GM20431 (cell line): ENCODE data around the gene ADGB.
"Not testable (repeated sequence)": the region's sequence is repeated elsewhere in the genome, so short reads cannot be mapped to it uniquely, and the experiment has no call there.

ENCODE experiments used
- in situ Hi-C: fragments of 300-500 bp; cut with MseI, MboI; formaldehyde crosslinking; loops from one replicate; pipeline ENCODE4 v1.15.0; 2020; ENCODE audit warnings: low sequenced_read_pairs; ENCODE audit not compliant: unreplicated experiment

Gene ADGB

DNA sequence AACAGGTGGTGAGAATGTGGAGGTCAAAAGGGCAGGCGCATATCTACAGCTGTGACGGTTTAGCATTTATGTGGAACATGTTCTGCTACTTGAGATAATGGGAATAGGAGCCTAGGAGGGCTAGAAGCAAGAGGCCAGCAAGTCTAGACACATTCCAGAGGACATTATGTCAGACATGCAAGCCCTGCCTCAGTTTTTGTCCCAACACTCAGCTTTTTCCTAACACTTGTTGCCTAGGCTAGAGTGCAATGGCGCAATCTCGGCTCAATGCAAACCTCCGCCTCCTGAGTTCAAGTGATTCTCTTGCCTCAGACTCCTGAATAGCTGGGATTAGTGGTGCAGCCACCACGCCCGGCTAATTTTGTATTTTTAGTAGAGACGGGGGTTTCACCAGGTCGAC is 210.2 kb downstream of the ADGB start:
- in situ Hi-C loops: not testable (repeated sequence)

DNA sequence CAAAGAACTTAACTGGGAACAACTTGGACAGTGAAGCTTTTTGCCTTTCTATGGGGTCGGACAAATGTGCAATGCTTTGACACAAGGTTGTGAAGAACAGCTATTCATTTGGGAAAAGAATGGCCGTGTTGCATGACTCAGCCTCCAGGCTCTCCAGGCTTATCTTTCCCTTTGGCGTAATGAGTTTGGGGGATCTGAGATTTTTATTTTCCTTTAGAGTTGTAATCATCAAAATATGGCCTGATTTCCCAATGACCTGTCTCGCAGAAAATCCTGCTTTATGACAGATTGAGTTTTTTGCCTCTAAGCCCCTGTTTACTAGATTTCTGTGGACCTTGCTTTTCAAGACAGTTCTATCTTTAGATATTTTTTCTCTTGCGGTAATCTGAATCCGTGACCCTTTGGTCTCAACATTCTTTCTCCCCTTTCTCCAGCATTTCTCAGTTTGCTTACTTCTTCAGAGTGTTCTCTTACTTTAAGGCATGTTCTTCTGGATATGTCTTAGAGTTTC is 214.1 kb downstream of the ADGB start:
- in situ Hi-C loops: not testable (repeated sequence)

DNA sequence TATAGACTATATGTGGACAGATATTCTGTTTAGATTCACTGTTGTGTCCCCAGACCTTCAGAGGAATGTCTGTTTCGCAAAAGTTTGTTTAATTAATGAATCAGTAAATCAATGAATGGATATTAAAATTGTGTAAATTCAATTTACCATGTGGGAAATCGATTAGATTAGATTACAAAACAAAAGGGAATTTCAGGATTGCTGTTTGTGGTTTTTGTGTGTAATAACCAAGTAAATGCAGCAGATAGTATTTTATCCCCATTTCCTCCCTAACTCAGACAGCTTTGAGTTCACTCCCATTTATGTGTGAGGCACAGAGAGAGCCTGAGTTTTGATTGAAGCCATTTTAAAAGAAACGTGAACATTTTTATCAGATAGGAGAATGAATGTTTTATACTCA is 214.8 kb downstream of the ADGB start:
- in situ Hi-C loops: no loop called here

DNA sequence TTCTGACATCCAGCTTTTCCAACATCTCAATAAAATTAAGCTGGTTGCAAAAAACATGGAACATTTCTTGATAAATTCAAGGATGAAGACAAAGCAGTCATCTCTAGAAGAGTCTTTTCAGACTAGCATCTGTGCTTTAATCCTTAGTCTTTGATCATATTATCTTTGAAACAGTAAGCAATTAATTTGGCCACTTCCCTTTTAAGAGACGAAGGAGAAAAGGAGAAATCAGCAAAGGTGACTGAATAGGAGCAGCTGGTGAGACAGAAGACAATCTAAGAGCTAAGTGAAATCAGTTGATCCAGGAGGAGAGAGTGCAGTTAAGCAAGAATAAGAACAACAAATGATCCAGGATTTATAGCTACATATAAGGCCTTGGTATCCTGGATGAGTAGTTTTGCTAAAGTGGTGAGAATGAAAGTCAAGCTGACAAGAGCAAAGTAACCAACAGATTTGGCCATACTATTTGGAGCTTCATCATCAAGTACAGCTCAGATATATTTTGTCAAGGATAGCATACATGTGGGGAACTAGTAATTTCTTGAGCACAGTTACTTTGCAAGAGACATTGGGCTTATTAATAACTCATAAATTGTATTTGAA is 215.5 kb downstream of the ADGB start:
- in situ Hi-C loops: no loop called here

DNA sequence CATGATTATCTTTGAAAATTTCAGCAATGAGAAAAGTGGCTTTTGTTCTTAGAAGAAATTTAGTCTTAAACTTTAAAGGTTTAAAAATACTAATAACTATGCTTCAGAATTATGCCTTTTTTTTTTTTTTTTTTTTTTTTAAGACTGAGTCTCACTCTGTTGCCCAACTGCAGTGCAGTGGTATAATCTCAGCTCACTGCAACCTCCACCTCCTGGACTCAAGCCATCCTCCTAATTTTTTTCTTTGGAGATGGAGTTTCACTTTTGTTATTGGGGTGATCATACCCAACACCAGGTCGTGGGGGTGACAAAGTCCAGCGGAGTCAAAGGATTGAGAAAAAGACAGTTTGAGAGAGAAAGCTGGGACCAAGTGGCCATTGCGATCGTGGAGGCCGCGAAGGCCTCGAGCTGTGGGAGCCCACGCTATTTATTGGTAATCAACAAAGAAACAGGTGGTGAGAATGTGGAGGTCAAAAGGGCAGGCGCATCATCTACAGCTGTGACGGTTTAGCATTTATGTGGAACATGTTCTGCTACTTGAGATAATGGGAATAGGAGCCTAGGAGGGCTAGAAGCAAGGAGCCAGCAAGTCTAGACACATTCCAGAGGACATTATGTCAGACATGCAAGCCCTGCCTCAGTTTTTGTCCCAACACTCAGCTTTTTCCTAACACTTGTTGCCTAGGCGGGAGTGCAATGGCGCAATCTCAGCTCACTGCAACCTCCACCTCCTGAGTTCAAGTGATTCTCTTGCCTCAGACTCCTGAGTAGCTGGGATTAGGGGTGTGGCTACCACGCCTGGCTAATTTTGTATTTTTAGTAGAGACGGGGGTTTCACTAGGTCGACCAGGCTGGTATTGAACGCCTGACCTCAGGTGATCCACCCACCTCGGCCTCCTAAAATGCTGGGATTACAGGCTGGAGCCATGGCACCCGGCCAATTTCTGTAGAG is 217.0 kb downstream of the ADGB start:
- in situ Hi-C loops: not testable (repeated sequence)

DNA sequence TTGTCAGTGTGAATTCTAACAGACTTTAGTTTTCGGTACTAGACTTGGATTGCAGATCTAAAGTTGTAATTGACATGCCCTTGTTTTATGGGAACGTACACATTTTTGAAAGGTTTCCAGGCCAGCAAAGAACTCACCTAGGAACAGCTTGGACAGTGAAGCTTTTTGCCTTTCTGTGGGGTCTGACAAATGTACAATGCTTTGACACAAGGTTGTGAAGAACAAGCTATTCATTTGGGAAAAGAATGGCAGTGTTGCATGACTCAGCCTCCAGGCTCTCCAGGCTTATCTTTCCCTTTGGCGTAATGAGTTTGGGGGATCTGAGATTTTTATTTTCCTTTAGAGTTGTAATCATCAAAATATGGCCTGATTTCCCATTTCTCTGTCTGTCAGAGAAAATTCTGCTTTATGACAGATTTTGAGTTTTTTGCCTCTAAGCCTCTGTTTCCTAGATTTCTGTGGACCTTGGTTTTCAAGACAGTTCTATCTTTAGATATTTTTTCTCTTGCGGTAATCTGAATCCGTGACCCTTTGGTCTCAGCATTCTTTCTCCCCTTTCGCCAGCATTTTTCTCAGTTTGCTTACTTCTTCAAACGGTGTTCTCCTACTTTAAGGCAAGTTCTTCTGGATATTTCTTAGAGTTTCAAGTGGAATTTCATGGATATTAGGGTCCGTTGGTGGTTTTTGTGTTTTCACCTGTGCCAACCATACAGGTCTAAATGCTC is 221.0 kb downstream of the ADGB start:
- in situ Hi-C loops: no loop called here

DNA sequence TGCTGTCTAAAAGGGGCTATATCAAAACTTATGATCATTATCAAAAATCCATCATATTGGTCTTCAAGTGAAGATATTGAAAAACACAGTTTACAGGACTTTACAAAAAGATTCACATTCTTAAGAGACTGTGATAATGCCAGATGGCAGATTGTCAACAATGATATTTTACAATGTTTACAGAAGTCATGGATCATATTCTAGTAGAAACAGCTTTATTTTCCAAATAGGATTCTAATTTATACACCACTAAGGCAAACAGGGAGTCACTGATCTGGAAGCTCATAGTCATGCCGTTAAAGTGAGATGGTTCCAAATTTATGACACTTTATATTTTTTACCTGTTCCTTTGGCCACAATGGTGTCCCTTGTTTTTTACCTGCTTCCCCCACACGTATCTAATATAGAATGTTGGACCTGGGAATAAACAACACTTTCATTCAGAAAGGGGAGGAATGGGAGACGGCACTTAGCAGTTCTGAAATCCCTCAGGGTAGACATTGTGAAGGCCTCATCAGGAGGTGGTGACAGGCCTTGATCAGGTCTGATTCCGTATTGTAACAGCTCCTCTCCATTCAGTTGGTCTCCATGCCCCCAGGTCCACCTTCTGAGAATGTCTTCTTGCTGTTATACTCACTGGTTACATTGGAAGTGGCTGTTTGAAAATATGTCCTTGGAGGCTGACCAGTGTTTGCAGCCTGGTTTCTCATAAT is 228.6 kb downstream of the ADGB start:
- in situ Hi-C loops: no loop called here

DNA sequence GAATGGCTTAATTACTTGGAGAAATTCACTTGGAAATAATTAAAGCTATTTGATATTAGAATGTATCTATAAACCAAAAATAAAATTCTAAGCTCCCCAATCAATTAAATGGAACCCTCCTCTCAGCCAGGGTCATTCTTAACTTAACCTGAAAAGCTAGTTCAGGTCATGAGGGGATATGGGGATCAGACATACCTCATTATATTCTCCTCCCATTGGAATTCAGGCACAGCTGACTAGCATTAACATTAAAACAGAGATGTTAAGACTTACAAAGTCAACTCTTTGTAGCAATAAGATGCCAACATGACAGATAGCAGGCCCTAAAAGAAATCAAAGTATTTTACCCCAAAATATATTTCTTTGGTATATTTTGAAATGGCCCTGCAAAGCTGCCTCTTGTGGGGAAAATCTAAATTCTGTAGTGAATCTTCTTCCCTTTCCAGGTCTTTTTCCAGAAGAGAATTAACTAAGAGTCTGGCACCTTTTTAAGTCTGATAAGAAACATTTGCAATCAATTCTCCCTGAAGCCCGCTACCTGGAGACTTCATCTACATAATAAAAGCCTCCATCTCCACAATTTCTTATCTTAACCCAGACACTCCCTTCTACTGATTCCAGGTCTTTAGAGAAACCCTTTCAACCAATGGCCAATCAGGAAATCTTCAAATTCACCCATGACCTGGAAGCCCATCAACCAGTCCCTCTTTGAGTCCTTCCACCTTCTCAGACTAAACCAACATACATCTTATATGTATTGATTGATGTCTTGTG is 231.2 kb downstream of the ADGB start:
- in situ Hi-C loops: no loop called here

DNA sequence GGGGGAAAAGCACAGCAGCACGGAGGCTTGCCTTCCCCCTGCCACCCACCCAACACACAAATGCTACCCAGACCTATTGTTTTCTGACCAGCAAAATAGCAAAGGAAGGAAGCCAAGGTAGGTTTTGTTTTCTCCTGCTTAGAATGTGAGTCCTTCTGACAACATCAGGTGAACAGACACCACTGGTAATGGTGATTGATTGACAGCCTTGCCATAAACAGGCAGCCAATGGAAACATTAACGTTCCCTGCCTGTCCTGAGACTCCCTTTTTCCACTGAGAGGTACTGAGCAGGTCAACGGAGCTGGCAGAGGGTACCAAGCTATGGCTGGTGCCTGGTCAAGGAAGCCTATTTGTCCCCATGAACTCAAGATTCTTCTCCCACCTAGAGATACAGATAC is 234.4 kb downstream of the ADGB start:
- in situ Hi-C loops: no loop called here

DNA sequence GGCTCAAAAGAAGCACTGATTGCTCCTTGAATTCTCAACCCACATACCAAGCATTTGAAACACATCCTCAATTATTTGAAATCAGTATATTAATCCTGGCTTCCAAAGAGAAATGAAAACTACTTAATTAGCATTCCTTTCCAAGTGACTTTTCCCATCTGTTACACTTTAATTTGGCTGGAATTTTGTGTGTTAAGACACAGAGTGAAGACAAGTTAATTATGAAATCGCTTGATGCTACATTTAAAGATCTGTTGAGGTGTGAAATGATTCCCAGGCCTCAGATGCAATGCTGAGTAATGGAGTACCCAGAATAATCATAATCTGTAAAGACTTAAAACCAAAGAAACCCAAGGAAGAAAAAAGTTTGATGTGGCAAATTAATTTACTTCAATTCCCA is 241.4 kb downstream of the ADGB start:
- in situ Hi-C loops: no loop called here

DNA sequence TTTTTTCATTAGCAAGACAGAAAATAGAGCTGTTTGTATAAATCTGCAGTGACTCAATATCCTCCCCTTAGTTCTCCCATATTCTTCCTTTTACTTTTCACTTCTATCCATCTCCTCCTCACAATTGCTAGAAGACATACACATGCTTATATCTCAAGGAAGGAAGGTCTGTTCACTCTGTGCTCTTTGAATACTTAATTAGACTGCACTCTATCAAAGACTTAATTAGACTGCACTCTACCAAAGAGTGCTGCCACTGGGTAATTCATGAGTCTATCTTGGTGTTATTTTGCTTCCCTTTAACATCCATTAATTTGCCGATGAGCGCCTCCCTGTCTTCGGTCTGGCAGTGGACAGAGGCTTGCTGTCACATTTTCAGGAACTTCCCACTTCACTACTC is 241.9 kb downstream of the ADGB start:
- in situ Hi-C loops: no loop called here

DNA sequence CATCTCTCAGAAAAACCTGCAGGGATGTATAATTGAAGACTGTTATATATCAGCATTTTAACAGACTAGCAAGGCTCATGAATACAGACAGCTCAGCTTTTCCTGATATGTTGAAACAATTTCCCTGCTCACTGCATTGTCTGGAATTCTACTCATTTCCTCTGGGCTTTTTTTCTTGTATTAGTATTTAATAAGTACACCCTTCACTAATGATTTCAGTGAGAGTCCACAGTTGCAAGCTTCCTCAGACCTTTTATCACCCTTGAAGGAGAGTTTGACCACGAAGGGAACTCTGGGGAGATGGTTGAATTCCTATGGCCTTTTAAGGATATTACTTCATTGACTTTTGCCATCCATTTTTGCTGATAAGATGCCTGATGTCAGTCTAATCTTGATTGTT is 248.7 kb downstream of the ADGB start:
- in situ Hi-C loops: no loop called here

DNA sequence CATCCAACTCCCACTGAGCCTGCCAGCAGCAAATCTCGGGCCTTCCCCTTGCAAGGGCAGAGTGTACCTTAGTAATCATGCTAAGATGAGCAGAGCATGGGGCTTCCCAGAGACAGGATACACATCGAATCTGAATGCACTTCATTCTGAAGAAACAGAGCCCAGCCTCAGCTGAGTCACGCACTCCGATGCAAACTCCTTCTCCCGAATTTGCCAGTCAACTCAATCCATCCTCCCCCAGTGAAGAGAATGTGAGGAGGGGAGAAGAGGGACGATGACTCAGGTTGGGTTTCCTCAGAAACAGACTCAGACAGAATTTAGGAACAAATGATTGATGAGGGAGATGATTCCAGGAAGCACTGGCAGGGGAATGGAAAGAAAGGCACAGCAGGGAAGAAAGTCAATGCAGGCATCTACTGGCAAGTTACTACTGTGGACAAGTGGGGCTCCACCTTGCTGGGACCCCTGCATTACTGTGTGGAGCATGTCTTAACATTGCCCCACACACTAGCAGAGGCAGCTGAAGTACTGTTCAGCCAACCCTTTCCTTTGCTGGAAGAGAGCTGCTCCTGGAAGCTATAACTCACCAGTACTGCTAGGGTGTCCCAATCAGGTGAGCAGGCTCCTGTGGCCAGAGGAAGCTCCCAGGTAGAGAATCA is 251.6 kb downstream of the ADGB start:
- in situ Hi-C loops: no loop called here

DNA sequence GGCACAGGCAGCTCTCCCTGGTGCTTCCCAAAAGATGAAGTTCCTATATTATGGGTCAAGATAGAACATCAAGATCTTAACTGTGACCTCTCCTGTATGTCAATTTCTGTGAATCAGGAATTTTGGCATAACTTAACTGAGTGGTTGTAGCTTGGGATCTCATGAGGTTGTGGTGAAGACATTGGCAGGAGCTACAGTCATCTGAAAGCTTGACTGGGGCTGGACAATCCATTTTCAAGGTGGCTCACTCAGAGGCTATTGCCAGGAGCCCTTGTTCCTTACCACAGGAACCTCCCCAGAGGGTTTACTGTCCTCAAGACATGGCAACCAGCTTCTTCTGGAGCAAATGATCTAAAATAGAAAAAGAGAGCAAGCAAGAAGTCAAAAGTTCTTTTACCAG is 252.2 kb downstream of the ADGB start:
- in situ Hi-C loops: no loop called here

DNA sequence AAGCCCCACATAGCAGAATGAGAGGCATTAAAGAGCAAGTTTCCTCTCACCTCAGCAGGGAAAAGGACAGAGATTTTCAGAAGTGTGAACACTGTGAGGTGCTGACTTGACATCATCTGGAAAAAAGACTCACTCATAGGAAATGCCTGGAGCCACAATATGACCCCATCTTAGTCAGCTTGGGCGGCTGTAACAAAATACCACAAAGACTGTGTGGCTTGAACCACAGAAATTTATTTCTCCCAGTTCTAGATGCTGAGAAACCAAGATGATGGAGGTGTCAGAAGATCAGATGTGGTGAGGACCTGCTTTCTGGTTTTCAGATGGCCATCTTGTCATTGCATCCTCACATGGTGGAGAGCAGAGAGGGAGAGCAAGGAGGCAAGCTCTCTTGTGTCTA is 253.1 kb downstream of the ADGB start:
- in situ Hi-C loops: no loop called here

DNA sequence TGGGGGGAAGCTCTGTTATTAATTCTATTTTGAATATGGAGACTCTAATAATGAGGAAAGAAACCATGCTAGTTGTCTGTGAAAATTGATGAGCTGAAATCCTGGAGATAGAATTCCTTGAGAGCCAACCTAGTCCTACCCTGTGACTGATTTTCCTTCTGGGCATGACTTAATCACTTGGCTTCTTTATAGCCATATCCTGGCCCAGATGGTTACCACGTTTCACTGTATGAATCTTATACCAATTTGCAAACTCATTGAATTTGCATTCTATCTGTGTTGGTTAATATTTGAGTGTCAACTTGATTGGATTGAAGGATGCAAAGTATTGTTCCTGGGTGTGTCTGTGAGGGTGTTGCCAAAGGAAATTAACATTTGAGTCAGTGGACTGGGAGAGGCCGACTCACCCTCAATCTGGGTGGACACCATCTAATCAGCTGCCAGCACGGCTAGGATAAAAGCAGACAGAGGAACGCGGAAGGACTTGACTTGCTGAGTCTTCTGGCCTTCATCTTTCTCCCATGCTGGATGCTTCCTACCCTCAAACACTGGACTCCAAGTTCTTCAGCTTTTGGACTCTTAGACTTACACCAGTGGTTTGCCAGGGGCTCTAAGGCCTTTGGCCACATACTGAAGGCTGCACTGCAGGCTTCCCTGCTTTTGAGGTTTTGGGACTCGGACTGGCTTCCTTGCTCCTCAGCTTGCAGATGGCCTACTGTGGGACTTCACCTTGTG is 255.9 kb downstream of the ADGB start:
- in situ Hi-C loops: not testable (repeated sequence)

DNA sequence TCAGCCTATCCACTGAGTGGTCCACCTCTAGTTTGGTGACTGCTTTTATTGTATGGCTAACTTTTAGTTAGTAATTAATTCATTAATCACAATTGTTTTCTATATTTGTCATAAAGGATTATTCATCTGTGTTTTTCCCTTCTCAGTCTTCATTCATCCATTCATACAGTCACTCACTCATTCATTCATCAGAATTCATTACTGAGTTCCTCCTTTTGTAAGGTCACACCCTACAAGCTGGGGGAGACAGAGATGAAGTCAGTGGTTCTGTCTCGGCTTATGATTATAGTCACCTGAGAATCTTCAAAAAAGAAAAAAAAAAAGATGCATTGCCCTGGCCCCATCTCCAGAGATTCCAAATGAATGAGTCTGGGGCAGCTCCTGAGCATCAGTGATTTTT is 257.1 kb downstream of the ADGB start:
- in situ Hi-C loops: no loop called here

DNA sequence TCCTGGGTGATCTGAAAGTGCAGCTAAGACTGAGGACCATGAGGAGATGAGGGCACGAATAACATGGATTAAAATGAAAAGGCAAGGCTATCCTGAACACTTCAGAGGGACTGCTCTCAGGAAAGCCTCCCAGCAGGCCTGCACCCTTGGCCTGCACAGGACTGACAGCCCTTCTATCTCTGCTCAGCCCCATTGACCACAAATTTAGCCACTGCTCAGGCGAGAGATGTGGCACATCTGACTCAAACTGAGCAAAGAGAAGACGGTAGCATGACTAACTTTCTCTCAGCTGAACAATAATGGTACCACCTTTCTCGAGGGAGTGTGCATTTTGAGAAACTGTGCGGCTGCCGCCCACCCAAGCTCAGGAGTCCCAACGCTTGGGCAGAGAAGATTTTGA is 257.5 kb downstream of the ADGB start:
- in situ Hi-C loops: no loop called here
